Neural progenitor cell (in vitro differentiated cells): Measurements from ENCODE around the gene TMCC3. TPM values are rescaled to one million over a fixed set of nuclear protein-coding genes. Genes with fewer than 3 reads are reported as not detected.

Experiments used
- DNase-seq: peaks from one replicate; pipeline ENCODE4 v3.0.0-alpha.2; 2016; ENCODE audit warnings: low spot score
- H2AFZ ChIP-seq: fragments of 200-600 bp; sonication (generic); replicated peaks from 2 replicates; pipeline ENCODE4 v1.6.1; 2016; ENCODE audit warnings: antibody characterized with exemption
- H3F3A ChIP-seq: fragments of 200-600 bp; sonication (generic); 2 replicates; pipeline ENCODE4 v1.6.1; 2016; ENCODE audit warnings: antibody characterized with exemption, low read depth
- H3K27ac ChIP-seq: fragments of 200-600 bp; sonication (generic); 2 replicates; pipeline ENCODE4 v1.5.1; 2016; ENCODE audit warnings: mild to moderate bottlenecking
- H3K27me3 ChIP-seq: fragments of 200-600 bp; sonication (generic); 2 replicates; pipeline ENCODE4 v1.6.1; 2016; ENCODE audit warnings: mild to moderate bottlenecking, moderate library complexity
- H3K36me3 ChIP-seq: fragments of 200-600 bp; sonication (generic); 2 replicates; pipeline ENCODE4 v1.5.1; 2016
- H3K4me1 ChIP-seq: fragments of 200-600 bp; sonication (generic); 2 replicates; pipeline ENCODE4 v1.6.1; 2016; ENCODE audit warnings: mixed run types
- H3K4me2 ChIP-seq: fragments of 200-600 bp; sonication (generic); 2 replicates; pipeline ENCODE4 v1.6.1; 2016
- H3K4me3 ChIP-seq: fragments of 200-600 bp; sonication (generic); 2 replicates; pipeline ENCODE4 v1.5.1; 2016
- H3K79me2 ChIP-seq: fragments of 200-600 bp; sonication (generic); 2 replicates; pipeline ENCODE4 v1.6.1; 2016; ENCODE audit warnings: low read depth
- H3K9ac ChIP-seq: fragments of 200-600 bp; sonication (generic); 2 replicates; pipeline ENCODE4 v1.6.1; 2016
- H3K9me3 ChIP-seq: fragments of 200-600 bp; sonication (generic); 2 replicates; pipeline ENCODE4 v1.5.1; 2016; ENCODE audit warnings: low read depth
- H4K20me1 ChIP-seq: fragments of 200-600 bp; sonication (generic); 2 replicates; pipeline ENCODE4 v1.6.1; 2016; ENCODE audit warnings: low read depth
- H3K27ac Mint-ChIP-seq: 3 replicates; pipeline ENCODE4 v1.8.0; 2021; ENCODE audit warnings: mixed read lengths
- H3K27me3 Mint-ChIP-seq: 2 replicates; pipeline ENCODE4 v1.8.0; 2022; ENCODE audit warnings: low read depth, mild to moderate bottlenecking, inconsistent platforms, moderate library complexity, mixed read lengths; ENCODE audit not compliant: insufficient read depth
- H3K36me3 Mint-ChIP-seq: 3 replicates; pipeline ENCODE4 v1.8.0; 2021; ENCODE audit warnings: mixed read lengths
- H3K4me1 Mint-ChIP-seq: 3 replicates; pipeline ENCODE4 v1.8.0; 2021; ENCODE audit warnings: mixed read lengths
- H3K4me3 Mint-ChIP-seq: 3 replicates; pipeline ENCODE4 v1.8.0; 2021; ENCODE audit warnings: mild to moderate bottlenecking, moderate library complexity, mixed read lengths
- H3K9me3 Mint-ChIP-seq: 3 replicates; pipeline ENCODE4 v1.8.0; 2020; ENCODE audit warnings: mixed read lengths
- CTCF ChIP-seq: fragments of 200-600 bp; sonication (generic); IDR thresholded peaks from 2 replicates; pipeline ENCODE4 v1.5.1; 2017; ENCODE audit warnings: antibody characterized with exemption, mild to moderate bottlenecking
- EZH2 ChIP-seq: fragments of 200-600 bp; sonication (generic); IDR thresholded peaks from 2 replicates; pipeline ENCODE4 v1.6.1; 2017; ENCODE audit warnings: antibody characterized with exemption, mild to moderate bottlenecking, moderate library complexity
- EZH2phosphoT487 ChIP-seq: fragments of 200-600 bp; sonication (generic); IDR thresholded peaks from 2 replicates; pipeline ENCODE4 v1.6.1; 2017; ENCODE audit warnings: antibody characterized with exemption
- total RNA-seq: library from RNA; depleted of rRNA; stranded (reverse); fragments of >200 nt; gene quantifications from 2 replicates; pipeline ENCODE4 v1.2.3, GENCODE V29; 2015; ENCODE audit warnings: low replicate concordance

Gene TMCC3
- total RNA-seq, 1 donor from 2014 or later: 9.5 TPM

GRCh38 chr12:94587266-94588241 lies 62.8 kb downstream of the TMCC3 start:
- Mint-ChIP-seq H3K27me3 (peaks cover 2% of the 10 kb centered on the region), H3K4me3 (no peak overlapping the region), H3K36me3 (peaks cover 2% of the 10 kb centered on the region), H3K4me1 (peaks cover 41% of the 10 kb centered on the region), H3K9me3 (peaks cover 2% of the 10 kb centered on the region), H3K27ac (peak overlapping the region; percentile 51)
- no peak overlapping the region for H3K9ac ChIP-seq
- H3K27ac ChIP-seq: no peak overlapping the region
- no peak for TF ChIP-seq EZH2phosphoT487
- no peak for TF ChIP-seq CTCF
- no peak for TF ChIP-seq EZH2
- H3K36me3 ChIP-seq: no peaks in the 10 kb centered on the region
- no peak overlapping the region for H3K4me2 ChIP-seq
- no peaks in the 10 kb centered on the region for H3K9me3 ChIP-seq
- H3K27me3 ChIP-seq: peaks cover 6% of the 10 kb centered on the region
- no peaks in the 10 kb centered on the region for H3K79me2 ChIP-seq
- peaks cover 11% of the 10 kb centered on the region for H3F3A ChIP-seq
- no peaks in the 10 kb centered on the region for H4K20me1 ChIP-seq
- no peak overlapping the region for H2AFZ ChIP-seq
- peak; percentile 9 for DNase-seq
- no peak overlapping the region for H3K4me3 ChIP-seq
- H3K4me1 ChIP-seq: peaks cover 23% of the 10 kb centered on the region

GRCh38 chr12:94586589-94587259 lies 63.6 kb downstream of the TMCC3 start:
- H3K27ac Mint-ChIP-seq: no peak overlapping the region
- H3K4me2 ChIP-seq: no peak overlapping the region
- H3K4me1 ChIP-seq: peaks cover 23% of the 10 kb centered on the region
- no peak overlapping the region for H2AFZ ChIP-seq
- DNase-seq: no peak
- no peaks in the 10 kb centered on the region for H3K9me3 ChIP-seq
- no peak overlapping the region for H3K4me3 Mint-ChIP-seq
- no peak for TF ChIP-seq EZH2phosphoT487
- no peak for TF ChIP-seq EZH2
- no peak for TF ChIP-seq CTCF
- no peaks in the 10 kb centered on the region for H4K20me1 ChIP-seq
- no peaks in the 10 kb centered on the region for H3K79me2 ChIP-seq
- no peak overlapping the region for H3K9ac ChIP-seq
- H3F3A ChIP-seq: peaks cover 11% of the 10 kb centered on the region
- peaks cover 41% of the 10 kb centered on the region for H3K4me1 Mint-ChIP-seq
- no peak overlapping the region for H3K4me3 ChIP-seq
- H3K27me3 ChIP-seq: peaks cover 6% of the 10 kb centered on the region
- peaks cover 2% of the 10 kb centered on the region for H3K9me3 Mint-ChIP-seq
- H3K36me3 Mint-ChIP-seq: peaks cover 3% of the 10 kb centered on the region
- peaks cover 2% of the 10 kb centered on the region for H3K27me3 Mint-ChIP-seq
- no peaks in the 10 kb centered on the region for H3K36me3 ChIP-seq
- H3K27ac ChIP-seq: no peak overlapping the region

GRCh38 chr12:94585626-94586025 lies 64.7 kb downstream of the TMCC3 start:
- peaks cover 2% of the 10 kb centered on the region for H3K9me3 Mint-ChIP-seq
- peaks cover 6% of the 10 kb centered on the region for H3K36me3 Mint-ChIP-seq
- peaks cover 2% of the 10 kb centered on the region for H3K27me3 Mint-ChIP-seq
- H4K20me1 ChIP-seq: no peaks in the 10 kb centered on the region
- H3F3A ChIP-seq: peaks cover 8% of the 10 kb centered on the region
- no peak overlapping the region for H2AFZ ChIP-seq
- TF ChIP-seq CTCF (no peak), EZH2 (no peak), EZH2phosphoT487 (no peak)
- no peak overlapping the region for H3K4me2 ChIP-seq
- no peaks in the 10 kb centered on the region for H3K27me3 ChIP-seq
- no peaks in the 10 kb centered on the region for H3K9me3 ChIP-seq
- H3K36me3 ChIP-seq: no peaks in the 10 kb centered on the region
- no peaks in the 10 kb centered on the region for H3K79me2 ChIP-seq
- no peak overlapping the region for H3K4me3 Mint-ChIP-seq
- peaks cover 19% of the 10 kb centered on the region for H3K4me1 ChIP-seq
- no peak for DNase-seq
- peak overlapping the region; percentile 80 for H3K27ac Mint-ChIP-seq
- no peak overlapping the region for H3K4me3 ChIP-seq
- no peak overlapping the region for H3K9ac ChIP-seq
- H3K4me1 Mint-ChIP-seq: peaks cover 37% of the 10 kb centered on the region
- no peak overlapping the region for H3K27ac ChIP-seq
